Pulmonary artery endothelial cell (primary cell): ENCODE measurements around the gene ADAMTSL1. TPM values are rescaled to one million over a fixed set of nuclear protein-coding genes. Genes with fewer than 3 reads are reported as not detected.

Source experiments
- DNase-seq: peaks from one replicate; pipeline ENCODE4 v3.0.0-alpha.2; 2011; ENCODE audit warnings: low read depth, low spot score
- total RNA-seq: library from RNA; depleted of rRNA; stranded (reverse); fragments of >200 nt; gene quantifications from 2 replicates; pipeline ENCODE4 v1.2.3, GENCODE V29; 2014

ADAMTSL1 gene
- total RNA-seq, 1 donor from 2014 or later: 26.9 TPM

DNA sequence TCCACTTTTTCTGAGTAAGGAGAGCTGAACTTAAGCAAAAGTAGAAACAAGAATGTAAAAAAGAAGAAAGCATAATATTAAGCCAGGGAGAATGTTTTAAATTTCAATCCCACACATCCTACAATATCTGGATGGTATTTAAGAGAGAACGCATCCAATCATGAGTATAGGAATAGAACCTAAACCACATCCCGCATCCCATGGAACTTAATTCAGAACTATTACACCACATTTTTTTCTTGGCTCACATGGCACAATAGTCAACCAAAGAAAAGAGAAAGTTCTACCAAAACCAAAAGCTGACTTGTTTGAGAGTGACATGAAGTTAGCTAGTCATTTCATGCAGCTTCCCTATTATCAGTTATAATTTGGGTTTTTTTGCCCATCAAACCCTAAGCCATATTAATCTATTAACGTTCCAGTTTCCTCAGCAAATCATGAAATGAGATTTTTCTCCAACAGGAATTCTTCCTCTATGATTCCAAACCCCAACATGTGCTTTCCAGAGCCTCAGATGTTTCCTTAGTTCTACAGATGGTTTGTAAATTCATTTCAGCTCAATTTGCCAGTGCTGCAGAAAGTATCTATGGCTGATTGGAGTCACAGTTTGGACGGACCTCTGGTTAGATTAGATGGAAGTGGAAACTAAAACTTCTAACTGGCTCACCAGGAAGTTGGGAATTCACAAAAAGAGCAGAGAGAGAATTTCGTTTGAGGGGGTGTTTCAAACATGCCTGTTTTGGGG, 22.5 kb downstream of the ADAMTSL1 start:
- no peak for DNase-seq

DNA sequence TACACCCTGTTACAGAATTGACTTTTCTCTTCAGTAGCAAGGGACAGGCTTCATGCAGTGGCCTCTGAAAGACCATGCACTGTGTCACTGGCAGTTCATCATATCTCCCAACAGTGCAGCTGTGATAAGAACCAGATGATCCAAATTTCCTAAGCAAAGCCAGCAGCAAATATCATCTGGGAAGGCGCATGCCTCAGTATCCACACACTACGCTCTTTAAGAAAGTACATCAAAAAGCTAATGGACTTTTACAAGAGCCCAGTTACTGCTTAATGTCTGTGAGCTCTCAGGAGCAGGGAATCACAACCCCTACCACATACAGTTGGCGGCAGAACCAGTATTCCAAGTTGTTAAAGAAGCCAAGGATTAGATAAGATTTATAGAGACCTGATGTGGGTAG, 25.1 kb downstream of the ADAMTSL1 start:
- no peak for DNase-seq

DNA sequence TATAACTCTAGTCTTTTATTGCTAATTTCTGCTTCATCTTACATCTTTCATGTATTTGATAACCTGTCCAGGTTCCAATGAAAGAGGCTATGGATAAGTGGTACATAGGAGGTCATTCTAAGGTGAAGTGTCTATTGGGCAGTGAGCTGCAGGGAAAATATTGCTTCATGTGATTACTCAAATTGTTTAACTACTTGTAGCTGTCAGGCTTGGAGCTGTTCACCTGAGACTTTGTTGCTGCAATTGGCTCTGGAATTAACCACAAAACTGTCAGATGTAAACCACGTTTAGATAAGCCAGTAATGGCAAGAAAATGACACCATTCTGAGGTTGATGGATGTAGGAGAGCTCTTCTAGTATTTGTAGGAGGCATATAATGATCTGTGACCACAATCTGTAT, 26.0 kb downstream of the ADAMTSL1 start:
- DNase-seq: no peak

DNA sequence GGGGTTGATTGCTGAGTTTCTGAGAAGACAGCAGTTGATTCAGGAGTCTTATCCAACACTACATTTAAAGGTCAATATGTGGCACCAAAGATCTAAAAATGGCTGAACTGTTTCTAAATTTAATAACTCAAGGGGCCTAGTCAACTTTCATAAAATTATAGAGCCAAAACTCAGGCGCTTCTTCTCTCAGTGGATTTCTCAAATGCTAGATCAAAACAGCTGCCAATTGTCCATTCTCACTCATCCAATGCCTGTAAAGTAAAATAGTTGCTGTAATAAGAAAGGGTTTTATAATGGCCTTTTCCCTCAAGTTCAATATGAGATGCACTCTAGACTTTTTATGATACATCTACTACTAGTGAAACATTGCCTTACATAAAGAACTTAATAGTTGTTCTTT, 26.5 kb downstream of the ADAMTSL1 start:
- no peak for DNase-seq

DNA sequence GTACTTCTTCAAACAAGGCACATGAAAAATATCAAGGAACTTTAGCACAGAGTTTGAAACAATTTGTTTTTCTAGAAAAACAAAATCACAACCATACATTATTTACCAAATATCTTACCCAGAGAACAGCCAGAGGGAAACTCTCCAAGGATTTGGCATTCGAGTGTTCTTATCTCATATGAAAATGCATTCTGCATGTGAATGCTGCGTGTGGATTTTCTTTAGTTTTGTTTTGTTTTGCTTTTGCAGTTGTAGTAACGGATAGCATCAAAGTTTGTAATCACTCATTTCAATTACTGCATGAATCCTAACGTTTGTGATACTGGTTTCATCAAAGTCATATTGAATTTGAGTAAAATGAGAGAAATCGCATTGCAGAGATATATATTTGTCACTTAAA, 28.0 kb downstream of the ADAMTSL1 start:
- no peak for DNase-seq

DNA sequence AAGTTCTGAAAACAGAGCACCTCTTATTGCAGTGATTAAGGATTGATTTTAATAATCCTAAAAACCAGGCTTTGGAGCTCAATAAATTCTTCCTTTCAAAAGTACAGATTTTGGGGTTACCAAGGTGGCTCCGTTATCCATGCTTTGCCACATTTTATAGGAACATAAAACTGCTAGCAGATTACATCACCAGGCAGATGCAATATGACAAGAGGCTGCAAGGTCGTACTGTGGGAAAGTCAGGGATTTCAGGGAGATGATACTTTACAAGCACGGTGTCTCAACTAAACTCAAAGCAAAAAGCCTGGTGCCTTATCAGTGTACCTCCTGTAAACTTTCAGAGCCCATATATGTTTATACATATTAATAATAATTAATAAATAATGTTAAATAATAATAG, 28.6 kb downstream of the ADAMTSL1 start:
- no peak for DNase-seq

DNA sequence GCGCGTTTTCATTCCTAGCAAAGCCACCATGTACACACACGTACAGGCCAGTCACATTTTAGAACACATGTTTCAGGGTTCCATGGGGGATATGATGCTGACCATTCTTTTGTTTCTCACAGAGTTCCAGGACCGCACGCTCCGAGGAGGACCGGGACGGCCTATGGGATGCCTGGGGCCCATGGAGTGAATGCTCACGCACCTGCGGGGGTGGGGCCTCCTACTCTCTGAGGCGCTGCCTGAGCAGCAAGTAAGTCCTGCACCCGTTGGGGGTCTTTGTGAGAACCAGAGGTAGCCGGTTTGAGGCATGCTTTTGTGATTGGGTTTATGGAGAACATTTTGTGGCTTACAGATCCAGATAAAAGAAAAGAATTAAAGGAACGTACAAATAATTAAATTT, 30.8 kb downstream of the ADAMTSL1 start:
- DNase-seq: no peak

DNA sequence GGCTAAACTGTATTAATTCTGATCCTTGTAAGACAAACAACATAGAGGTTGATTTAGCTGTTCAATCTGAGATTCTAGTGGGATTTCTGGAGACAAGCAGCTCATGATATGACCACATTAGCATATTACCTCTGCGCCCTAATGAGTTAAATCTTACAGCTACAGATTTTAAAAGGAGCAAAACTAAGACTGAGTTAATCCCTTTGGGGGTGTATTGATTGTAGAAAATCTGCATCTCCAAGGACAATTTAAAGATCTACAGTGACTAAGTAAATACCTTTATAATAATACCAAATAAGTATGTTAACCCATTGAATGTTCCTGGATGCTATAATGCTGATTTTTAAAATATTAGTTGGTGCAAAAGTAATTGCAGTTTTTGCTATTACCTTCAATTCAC, 33.2 kb downstream of the ADAMTSL1 start:
- DNase-seq: no peak

DNA sequence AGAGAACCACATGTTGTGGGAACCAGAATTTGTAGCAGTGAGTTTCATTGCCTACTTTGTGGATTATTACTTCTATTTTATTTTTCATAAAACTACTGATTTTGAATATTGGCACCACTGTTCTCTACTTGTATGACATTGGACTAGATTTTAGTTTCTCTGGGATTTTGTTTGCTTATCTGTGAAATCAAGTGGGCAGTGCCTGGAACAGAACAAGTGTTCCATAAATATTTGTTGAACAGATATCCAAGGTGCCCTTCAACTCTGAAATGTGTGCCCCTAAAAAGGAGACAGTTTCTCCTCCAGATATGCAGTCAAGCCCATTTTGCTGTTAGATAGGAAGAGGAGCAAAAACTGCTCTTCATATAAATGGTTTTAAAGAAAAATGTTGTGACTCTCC, 42.6 kb downstream of the ADAMTSL1 start:
- DNase-seq: no peak

DNA sequence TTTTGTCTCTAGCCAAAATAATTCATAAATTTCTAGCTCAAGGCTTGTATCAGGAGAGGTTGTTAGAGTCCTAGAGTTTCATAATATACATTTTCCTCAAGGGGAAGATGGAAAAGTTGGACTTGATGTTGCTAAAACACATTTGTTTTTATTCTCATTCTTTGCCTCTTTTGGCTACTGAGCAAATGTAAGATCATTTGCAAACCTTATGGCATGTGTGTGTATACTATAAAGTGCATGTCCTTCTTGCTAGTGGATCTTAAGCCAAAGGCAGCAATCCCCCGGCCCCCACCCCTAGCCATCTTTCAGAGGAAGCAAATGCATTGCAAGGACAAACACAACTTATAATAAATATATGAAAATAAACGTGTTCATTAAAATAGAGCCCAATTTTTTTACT, 43.0 kb downstream of the ADAMTSL1 start:
- no peak for DNase-seq

DNA sequence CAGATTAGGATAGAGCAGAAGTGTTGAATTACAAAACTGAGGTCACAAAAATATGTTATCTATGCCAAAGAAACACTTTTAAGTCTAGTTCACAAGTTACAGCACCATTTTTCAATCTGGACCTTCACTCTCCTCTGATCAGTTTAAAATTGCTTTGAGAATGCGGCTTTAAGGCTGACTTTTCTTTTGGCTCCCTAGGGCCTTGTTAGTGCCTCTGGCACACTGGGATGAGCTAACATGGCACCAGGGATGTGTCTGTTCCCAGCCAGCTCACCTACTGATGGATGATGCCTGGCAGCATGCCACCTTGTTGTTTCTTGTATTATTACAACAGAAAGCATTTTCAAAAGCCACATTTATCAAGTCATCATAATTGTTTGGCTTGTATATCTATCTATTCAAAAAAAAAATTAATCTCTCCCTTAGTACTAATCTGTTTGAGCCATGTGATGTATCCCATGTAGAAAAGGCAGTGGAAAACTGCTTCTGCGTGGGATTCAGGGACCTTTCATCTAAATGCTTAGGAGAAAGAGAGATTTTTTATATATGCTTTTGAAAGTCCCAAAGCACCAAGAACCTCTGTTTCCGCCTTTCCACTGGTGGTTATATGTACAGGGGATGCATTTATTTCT, 46.6 kb downstream of the ADAMTSL1 start:
- DNase-seq: no peak

DNA sequence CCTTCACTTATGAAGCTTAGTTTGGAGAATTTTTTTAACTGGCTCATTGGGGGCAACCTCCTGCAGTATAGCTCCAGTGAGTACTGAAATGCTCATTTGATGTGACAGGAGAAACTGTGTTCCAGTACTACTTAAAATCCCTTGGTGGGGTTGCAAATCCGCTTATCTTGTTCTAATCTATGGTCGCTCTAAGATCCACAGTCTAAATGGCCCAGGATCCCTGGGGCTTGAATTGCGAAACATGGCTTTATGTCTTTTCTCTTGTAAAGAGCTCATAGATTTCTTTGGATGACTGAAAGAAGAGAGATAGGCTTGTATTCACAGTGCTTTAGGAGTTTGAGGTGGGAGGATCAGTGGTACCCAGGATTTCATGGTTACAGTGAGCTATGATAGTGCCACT, 52.7 kb downstream of the ADAMTSL1 start:
- no peak for DNase-seq

DNA sequence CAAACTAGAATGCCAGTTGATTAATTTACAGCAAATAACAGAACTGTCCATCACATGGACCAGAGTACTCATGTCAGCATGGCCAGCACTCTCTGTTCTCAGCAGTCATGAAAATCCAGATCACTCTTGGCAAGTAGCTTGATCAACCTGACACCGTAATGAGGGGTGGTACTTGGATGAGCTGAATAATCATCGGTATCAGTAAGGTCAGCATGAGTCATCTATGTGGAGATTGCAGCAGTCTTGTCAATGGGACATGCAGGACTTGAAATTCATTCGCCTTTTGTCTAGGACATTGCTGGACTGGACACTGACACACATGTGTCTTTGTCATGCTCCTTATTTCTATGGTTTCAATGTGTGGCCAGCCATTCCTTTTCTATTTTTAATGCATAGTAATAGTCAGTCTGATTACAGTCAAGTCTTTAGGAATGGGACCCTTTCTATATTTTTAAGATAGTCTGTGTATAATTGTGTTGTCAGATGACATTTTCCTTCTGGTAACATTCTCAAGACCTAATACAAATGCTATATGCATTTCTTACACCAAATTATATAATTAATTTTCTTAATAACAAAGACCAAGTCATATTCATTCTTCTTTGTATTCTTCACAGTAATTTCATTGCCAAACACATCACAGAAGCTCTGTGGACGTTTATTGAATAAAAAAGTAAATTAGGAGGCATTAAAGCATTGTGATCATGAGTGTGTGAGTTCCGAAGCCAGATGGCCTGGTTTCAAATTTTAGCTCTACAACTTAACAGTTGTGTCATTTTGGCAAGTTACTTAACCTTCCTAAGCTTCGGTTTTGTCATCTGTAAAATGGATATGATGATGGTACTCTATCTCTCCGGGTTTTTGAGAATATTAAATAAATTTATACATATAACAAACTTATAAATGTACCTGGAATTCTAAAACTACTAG, 57.4 kb downstream of the ADAMTSL1 start:
- DNase-seq: no peak

DNA sequence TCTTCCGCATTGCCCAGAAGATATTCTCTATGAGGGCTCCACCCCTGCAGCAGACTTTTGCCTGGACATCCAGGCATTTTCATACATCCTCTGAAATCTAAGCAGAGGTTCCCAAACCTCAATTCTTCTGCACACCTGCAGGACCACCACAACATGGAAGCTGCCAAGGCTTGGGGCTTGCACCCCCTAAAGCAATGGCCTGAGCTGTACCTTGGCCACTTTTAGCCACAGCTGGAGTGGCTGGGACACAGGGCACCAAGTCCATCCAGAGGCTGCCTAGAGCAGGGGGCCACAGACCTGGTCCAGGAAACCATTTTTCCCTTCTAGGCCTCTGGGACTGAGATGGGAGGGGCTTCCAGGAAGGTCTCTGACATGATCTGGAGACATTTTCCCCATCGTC, 60.7 kb downstream of the ADAMTSL1 start:
- no peak for DNase-seq

DNA sequence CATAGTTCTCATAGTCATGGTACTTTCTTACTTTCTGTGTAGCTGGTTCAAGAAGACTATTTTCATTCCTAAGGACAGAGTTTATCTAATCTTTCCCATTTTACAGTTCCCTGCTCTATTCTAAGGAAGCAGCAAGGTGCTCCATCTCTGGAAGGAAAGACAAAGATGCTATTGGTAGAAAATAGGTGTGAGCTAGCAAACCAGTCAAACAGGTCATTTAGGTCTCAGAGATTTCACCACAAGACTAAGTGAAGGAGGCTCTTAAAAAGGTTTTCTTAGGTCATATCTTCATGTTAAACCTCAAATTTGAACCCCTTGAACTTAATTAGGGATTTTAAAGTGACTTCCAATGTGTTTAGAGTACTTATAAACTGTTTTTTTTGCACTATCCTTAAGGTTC, 62.6 kb downstream of the ADAMTSL1 start:
- DNase-seq: no peak

DNA sequence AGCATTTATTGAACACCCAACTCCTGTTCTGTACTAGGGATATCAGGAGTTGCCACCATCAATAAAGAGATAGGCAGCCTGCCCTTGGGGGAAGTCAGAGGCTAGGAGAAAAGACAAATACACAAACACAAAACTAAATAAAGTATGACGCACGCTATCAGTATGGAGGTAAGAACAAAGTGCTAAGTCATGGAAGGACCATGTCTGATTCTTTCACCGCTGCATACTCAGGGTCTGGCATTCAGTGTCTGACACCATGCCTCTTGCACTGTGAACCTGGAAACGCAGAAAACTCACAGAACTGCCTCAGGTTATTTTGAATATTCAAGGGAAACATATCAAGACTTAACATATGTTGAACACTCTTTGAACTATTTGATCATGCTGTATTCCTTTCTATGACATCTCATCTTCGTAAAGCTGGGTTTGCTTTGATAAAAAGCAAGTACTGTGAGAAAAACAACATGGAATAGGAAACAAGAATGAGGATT, 65.3 kb downstream of the ADAMTSL1 start:
- no peak for DNase-seq

DNA sequence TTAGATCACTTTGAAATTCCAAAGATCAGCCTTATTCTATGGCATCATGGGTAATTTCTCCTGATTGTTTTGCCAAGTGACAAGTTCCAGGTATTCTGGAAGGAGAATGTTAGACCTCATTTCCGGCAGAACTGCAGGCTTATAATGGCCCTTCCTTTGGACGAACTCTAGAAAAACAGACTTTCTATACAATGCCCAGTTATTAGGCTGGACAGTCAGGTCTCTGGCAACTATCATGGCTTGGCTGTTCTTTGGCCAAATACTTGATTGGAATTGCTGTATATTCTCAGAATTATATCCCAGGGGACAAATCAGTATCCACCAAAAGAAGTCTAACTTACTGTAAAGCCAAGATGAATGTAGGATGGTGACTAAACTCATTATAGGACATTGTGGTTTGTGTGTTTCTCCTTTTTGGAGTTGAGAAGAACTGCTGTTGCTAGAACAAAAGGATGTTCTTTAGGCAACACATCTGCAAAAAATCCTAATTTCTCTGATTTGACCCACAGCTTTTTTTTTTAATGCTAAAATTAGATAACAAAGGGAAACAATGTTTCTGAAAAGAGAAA, 69.0 kb downstream of the ADAMTSL1 start:
- no peak for DNase-seq

DNA sequence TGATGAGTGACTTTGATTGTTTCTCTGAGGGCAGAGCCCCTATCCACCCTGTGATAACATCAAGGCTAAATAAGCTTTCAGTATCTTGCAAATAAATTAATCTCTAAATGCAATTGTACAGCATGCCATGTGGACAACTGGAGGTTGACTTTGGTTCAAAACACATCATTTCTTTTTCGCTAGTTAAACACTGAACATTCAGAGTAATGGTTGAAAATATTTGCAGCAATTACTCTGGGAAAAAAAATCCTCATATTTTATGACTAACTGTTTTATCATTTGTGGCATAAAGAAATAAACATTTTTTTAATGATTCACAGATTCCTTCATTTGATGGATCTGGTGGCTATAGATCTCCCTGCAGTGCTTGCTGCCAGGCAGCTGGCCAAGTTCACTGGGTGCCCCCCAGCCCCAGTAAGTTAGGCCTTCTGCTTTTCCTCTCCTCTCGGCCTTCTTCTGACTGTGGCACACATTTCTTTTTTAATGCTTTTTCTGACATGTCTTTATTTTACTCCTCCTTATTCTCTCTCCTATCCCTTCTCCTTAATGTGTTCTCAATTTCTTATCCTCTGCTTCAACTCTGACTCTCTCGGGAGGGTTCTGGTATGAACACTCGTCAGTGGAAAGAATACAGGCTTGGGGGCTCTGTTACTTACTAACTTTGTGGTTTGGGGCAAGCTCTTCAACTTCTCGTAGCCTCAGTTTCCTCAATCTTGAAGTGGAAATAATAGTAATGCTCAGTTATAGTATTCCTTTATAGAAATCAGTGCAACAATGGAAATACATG, 69.6 kb downstream of the ADAMTSL1 start:
- DNase-seq: peak; percentile 11

DNA sequence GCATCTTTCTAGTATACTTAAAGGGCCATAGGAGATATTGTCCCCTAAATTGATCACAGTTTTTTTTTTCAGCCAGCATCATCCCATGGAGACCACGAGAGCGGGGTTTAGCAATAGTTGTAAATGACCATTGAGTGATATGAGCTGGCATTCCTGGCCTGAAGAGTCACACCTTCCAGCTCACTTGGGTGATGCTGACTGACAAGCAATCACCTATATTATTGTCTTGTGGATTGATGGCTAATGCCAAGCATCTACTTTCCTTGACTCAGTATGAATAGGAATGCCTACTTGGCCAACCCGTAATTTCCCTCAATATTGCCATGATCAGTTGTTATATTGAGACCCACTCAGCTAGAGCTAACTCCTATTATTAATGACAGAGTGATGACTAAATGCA, 70.5 kb downstream of the ADAMTSL1 start:
- DNase-seq: no peak

DNA sequence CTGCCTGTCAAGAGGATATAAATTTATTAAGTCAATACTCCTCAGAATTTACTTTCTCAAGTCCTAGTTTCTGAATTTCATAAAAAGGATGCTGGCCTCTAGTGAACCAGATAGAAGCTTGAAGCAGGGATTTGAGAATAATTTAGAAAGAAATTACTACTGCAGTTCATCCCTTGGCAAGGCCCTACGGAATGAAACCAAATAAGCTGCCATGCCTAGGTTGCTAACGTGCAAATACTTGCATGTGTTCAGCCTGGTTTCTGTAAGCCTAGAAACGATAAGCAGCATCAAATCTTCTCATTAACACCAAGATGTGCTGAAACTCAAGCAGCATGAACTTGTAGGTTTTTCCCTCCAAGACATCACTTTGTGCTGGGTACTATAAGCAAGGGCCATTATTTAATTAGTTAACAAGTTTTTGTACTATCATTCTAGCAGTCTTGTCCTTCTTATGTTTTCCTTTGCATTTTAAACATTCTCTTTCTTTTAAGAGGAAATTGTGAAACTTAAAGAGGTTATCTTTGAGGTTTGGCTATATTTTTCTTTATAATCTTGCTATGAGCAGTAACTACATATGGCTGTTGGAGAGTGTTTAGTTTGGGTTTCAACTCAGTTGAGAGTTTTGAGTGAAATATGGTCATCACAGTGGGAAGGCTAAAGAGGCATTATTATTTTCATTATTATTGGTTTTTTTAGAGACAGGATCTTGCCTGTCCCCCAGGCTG, 71.8 kb downstream of the ADAMTSL1 start:
- no peak for DNase-seq
